ENCODE data around the gene KLRF1.

KLRF1 gene

GRCh38 chr12:9827209-9827888 lies at the start of gene KLRF1:
Gene KLRF1, plus strand, starts transcription at chr12:9827481. Its CDS starts 64 bp downstream, at chr12:9827545.
- no peak for DNase-seq (ENCODE audit: low read depth)

- DNase-seq (ENCODE audit: low read depth) = no peak
These were observed 48.1 kb upstream of the KLRF1 start for GRCh38 chr12:9779209-9779608.

GRCh38 chr12:9781360-9781759 lies 45.9 kb upstream of the KLRF1 start:
- no peak for DNase-seq (ENCODE audit: low read depth)

GRCh38 chr12:9782547-9783382 lies 44.5 kb upstream of the KLRF1 start:
- no peak for DNase-seq (ENCODE audit: low read depth)

GRCh38 chr12:9784326-9784725 lies 43.0 kb upstream of the KLRF1 start:
- no peak for DNase-seq (ENCODE audit: low read depth)

- DNase-seq (ENCODE audit: low read depth) = no peak
These were observed 42.5 kb upstream of the KLRF1 start for GRCh38 chr12:9784816-9785215.

- no peak for DNase-seq (ENCODE audit: low read depth)
These were observed 40.3 kb upstream of the KLRF1 start for GRCh38 chr12:9786726-9787717.

GRCh38 chr12:9792185-9792900 lies 34.9 kb upstream of the KLRF1 start:
- DNase-seq (ENCODE audit: low read depth) = no peak

GRCh38 chr12:9792961-9793617 lies 34.2 kb upstream of the KLRF1 start:
- no peak for DNase-seq (ENCODE audit: low read depth)

GRCh38 chr12:9793779-9794395 lies 33.4 kb upstream of the KLRF1 start:
- no peak for DNase-seq (ENCODE audit: low read depth)

- DNase-seq (ENCODE audit: low read depth) = no peak
These were observed 32.7 kb upstream of the KLRF1 start for GRCh38 chr12:9794484-9795093.

GRCh38 chr12:9795945-9796344 lies 31.3 kb upstream of the KLRF1 start:
- no peak for DNase-seq (ENCODE audit: low read depth)

GRCh38 chr12:9796346-9796745 lies 30.9 kb upstream of the KLRF1 start:
- no peak for DNase-seq (ENCODE audit: low read depth)

- no peak for DNase-seq (ENCODE audit: low read depth)
These were observed 30.3 kb upstream of the KLRF1 start for GRCh38 chr12:9796971-9797370.

- DNase-seq (ENCODE audit: low read depth) = peak; percentile 28
These were observed 29.3 kb upstream of the KLRF1 start for GRCh38 chr12:9797722-9798619.

GRCh38 chr12:9799961-9800360 lies 27.3 kb upstream of the KLRF1 start:
- no peak for DNase-seq (ENCODE audit: low read depth)

- DNase-seq (ENCODE audit: low read depth) = no peak
These were observed 21.4 kb upstream of the KLRF1 start for GRCh38 chr12:9805883-9806282.

GRCh38 chr12:9806714-9807113 lies 20.6 kb upstream of the KLRF1 start:
- DNase-seq (ENCODE audit: low read depth) = no peak

- no peak for DNase-seq (ENCODE audit: low read depth)
These were observed 18.8 kb upstream of the KLRF1 start for GRCh38 chr12:9808504-9808903.
